PC-9 (cell line): ENCODE measurements around the gene RAPGEF1. TPM values are rescaled to one million over a fixed set of nuclear protein-coding genes. Genes with fewer than 3 reads are reported as not detected.

Experiments
- BruUV-seq: library from RNA; stranded (reverse); fragments of 400-500 nt; replicated peaks from 2 replicates; lab custom pipeline; 2021; lab: Mats Ljungman, UMichigan
- CTCF ChIA-PET: fragments of 300-600 bp; sonication (Branson Sonifier 250); formaldehyde crosslinking; loops from one replicate; lab custom pipeline; 2022; ENCODE audit warnings: antibody characterized with exemption; lab: Charles Lee
- POLR2A ChIA-PET: fragments of 300-600 bp; sonication (Branson Sonifier 250); formaldehyde crosslinking; loops from one replicate; lab custom pipeline; 2022; ENCODE audit warnings: antibody characterized with exemption; ENCODE audit not compliant: unreplicated experiment; lab: Charles Lee
- DNase-seq, 2 experiments: peaks; one replicate each; pipeline versions ENCODE4 v3.0.0 to v3.0.0-alpha.2; 2015 to 2022; ENCODE audit warnings: mixed read lengths in 1 of 2
- H2AFZ ChIP-seq: fragments of 200-600 bp; sonication (generic); 2 replicates; pipeline ENCODE4 v1.8.1; 2017; ENCODE audit warnings: antibody characterized with exemption
- H3F3A ChIP-seq: fragments of 200-600 bp; sonication (generic); 2 replicates; pipeline ENCODE4 v1.8.1; 2017; ENCODE audit warnings: antibody characterized with exemption, mild to moderate bottlenecking, low read depth; ENCODE audit not compliant: insufficient read depth
- H3K27ac ChIP-seq: fragments of 200-600 bp; sonication (generic); 2 replicates; pipeline ENCODE4 v1.6.1; 2016; ENCODE audit warnings: mixed run types
- H3K27me3 ChIP-seq: fragments of 200-600 bp; sonication (generic); 2 replicates; pipeline ENCODE4 v1.6.1; 2016; ENCODE audit warnings: low read depth, mixed run types; ENCODE audit not compliant: insufficient read depth
- H3K36me3 ChIP-seq: fragments of 200-600 bp; sonication (generic); 2 replicates; pipeline ENCODE4 v1.6.1; 2016; ENCODE audit warnings: low read depth, mixed run types
- H3K4me1 ChIP-seq: fragments of 200-600 bp; sonication (generic); replicated peaks from 2 replicates; pipeline ENCODE4 v1.6.1; 2016; ENCODE audit warnings: mixed run types; ENCODE audit not compliant: insufficient read depth
- H3K4me2 ChIP-seq: fragments of 200-600 bp; sonication (generic); 2 replicates; pipeline ENCODE4 v1.6.1; 2017; ENCODE audit warnings: mixed run types
- H3K4me3 ChIP-seq: fragments of 200-600 bp; sonication (generic); 2 replicates; pipeline ENCODE4 v1.6.1; 2016; ENCODE audit warnings: mixed run types
- H3K79me2 ChIP-seq: fragments of 200-600 bp; sonication (generic); 2 replicates; pipeline ENCODE4 v1.6.1; 2017; ENCODE audit warnings: low read depth, mixed run types
- H3K9me2 ChIP-seq: fragments of 200-600 bp; sonication (generic); 2 replicates; pipeline ENCODE4 v1.8.1; 2017; ENCODE audit warnings: mild to moderate bottlenecking; ENCODE audit not compliant: insufficient read depth
- H3K9me3 ChIP-seq: fragments of 200-600 bp; sonication (generic); 2 replicates; pipeline ENCODE4 v1.8.1; 2016; ENCODE audit warnings: low read depth; ENCODE audit not compliant: insufficient read depth
- H4K20me1 ChIP-seq: fragments of 200-600 bp; sonication (generic); 2 replicates; pipeline ENCODE4 v1.8.1; 2017; ENCODE audit not compliant: insufficient read depth
- EZH2 ChIP-seq: fragments of 200-600 bp; sonication (generic); IDR thresholded peaks from 2 replicates; pipeline ENCODE4 v1.8.0; 2017; ENCODE audit warnings: antibody characterized with exemption, low read depth
- intact Hi-C: fragments of 100-400 bp; cut with micrococcal nuclease; formaldehyde crosslinking; loops from one replicate; pipeline ENCODE4 v1.10.0; 2022; ENCODE audit not compliant: unreplicated experiment
- total RNA-seq: library from RNA; stranded (reverse); gene quantifications from 2 replicates; pipeline ENCODE4 v1.2.3, GENCODE V29; 2021
- TF ChIP-seq, protein P1 (sequence below): fragments of 200-600 bp; sonication (generic); conservative IDR thresholded peaks from 2 replicates; pipeline ENCODE4 v1.6.1; 2017; ENCODE audit warnings: mixed run types, antibody characterized with exemption, mild to moderate bottlenecking, moderate library complexity

RAPGEF1 gene
- total RNA-seq, 1 experiment from 2014 or later, result 66.5 TPM

- no peak for DNase-seq
- no peaks in the 10 kb centered on the region for H3F3A ChIP-seq
- CTCF ChIA-PET, result no interaction called here
- no peaks in the 10 kb centered on the region; the same call in 1 of the 2 replicates for H3K9me2 ChIP-seq
- no peaks in the 10 kb centered on the region for H3K36me3 ChIP-seq
- H3K9me3 ChIP-seq, result no peaks in the 10 kb centered on the region
- intact Hi-C loops, result no loop called here
- no peaks in the 10 kb centered on the region for H3K4me1 ChIP-seq
- no peak overlapping the region for H2AFZ ChIP-seq
- H3K27me3 ChIP-seq, result no peaks in the 10 kb centered on the region
- H3K4me2 ChIP-seq, result no peak overlapping the region
- no peaks in the 10 kb centered on the region for H4K20me1 ChIP-seq
- no peaks in the 10 kb centered on the region for H3K79me2 ChIP-seq
- no peak overlapping the region for H3K27ac ChIP-seq
- no TSS peak for BruUV-seq
- POLR2A ChIA-PET, result no interaction called here
- H3K4me3 ChIP-seq, result no peak overlapping the region
- TF ChIP-seq EZH2, result no peak
- TF ChIP-seq, protein P1, sequence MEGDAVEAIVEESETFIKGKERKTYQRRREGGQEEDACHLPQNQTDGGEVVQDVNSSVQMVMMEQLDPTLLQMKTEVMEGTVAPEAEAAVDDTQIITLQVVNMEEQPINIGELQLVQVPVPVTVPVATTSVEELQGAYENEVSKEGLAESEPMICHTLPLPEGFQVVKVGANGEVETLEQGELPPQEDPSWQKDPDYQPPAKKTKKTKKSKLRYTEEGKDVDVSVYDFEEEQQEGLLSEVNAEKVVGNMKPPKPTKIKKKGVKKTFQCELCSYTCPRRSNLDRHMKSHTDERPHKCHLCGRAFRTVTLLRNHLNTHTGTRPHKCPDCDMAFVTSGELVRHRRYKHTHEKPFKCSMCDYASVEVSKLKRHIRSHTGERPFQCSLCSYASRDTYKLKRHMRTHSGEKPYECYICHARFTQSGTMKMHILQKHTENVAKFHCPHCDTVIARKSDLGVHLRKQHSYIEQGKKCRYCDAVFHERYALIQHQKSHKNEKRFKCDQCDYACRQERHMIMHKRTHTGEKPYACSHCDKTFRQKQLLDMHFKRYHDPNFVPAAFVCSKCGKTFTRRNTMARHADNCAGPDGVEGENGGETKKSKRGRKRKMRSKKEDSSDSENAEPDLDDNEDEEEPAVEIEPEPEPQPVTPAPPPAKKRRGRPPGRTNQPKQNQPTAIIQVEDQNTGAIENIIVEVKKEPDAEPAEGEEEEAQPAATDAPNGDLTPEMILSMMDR, result no peak
Measured at GRCh38 chr9:131667576-131667975, 72.3 kb downstream of the RAPGEF1 start.

DNA sequence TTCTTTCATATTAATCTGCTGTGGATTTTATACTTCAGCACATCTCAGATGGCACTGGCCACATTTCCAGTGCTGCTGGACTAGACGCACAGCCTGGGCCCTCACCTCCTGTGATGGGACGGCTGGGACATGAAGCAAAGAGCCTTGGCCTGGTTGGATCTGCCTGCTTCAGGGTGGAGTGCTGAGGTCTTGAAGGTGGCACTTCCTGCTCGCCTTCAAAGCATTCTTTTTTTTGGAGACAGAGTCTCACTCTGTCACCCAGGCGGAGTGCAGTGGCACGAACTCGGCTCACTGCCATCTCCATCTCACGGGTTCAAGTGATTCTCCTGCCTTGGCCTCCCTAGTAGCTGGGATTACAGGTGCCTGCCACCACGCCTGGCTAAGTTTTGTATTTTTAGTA is 73.1 kb downstream of the RAPGEF1 start:
- Histone ChIP-seq H3K27me3 (no peaks in the 10 kb centered on the region), H3K4me2 (no peak overlapping the region), H3K9me3 (no peaks in the 10 kb centered on the region), H3K4me3 (no peak overlapping the region), H3K4me1 (no peaks in the 10 kb centered on the region), H3F3A (no peaks in the 10 kb centered on the region), H3K9me2 (no peaks in the 10 kb centered on the region; the same call in 1 of the 2 replicates), H3K36me3 (no peaks in the 10 kb centered on the region), H3K79me2 (no peaks in the 10 kb centered on the region), H2AFZ (no peak overlapping the region), H4K20me1 (no peaks in the 10 kb centered on the region), H3K27ac (no peak overlapping the region)
- ChIA-PET CTCF (no interaction called here), POLR2A (no interaction called here)
- BruUV-seq, result no TSS peak
- intact Hi-C loops, result no loop called here
- no peak for TF ChIP-seq EZH2
- TF ChIP-seq, protein P1, result no peak
- DNase-seq, result no peak

GRCh38 chr9:131666029-131666428 is 73.8 kb downstream of the RAPGEF1 start:
- Histone ChIP-seq H3K9me3 (no peaks in the 10 kb centered on the region), H3K4me2 (no peak overlapping the region), H3K4me3 (no peak overlapping the region), H3K27me3 (no peaks in the 10 kb centered on the region), H3F3A (no peaks in the 10 kb centered on the region), H3K79me2 (no peaks in the 10 kb centered on the region), H3K4me1 (no peaks in the 10 kb centered on the region), H3K36me3 (no peaks in the 10 kb centered on the region), H3K27ac (no peak overlapping the region), H3K9me2 (no peaks in the 10 kb centered on the region; the same call in 1 of the 2 replicates), H4K20me1 (no peaks in the 10 kb centered on the region), H2AFZ (no peak overlapping the region)
- TF ChIP-seq EZH2, result no peak
- TF ChIP-seq, protein P1, result no peak
- DNase-seq, result no peak
- ChIA-PET CTCF (interaction anchor here (0.6 kb wide), 1 partner anchor 31 kb away, joined by 5 read pairs; no protein-coding TSS in a partner anchor), POLR2A (no interaction called here)
- no TSS peak for BruUV-seq
- intact Hi-C loops, result no loop called here
